Activated CD4-positive, alpha-beta T cell treated with anti-CD3 and anti-CD28 coated beads for 48 hours (primary cell): ENCODE results near the gene ATP2A1.
"Not testable (repeated sequence)": the region's sequence is repeated elsewhere in the genome, so short reads cannot be mapped to it uniquely, and the experiment has no call there.

ENCODE experiments used
- DNase-seq: peaks from one replicate; pipeline ENCODE4 v3.0.0-alpha.2; 2020

Gene ATP2A1

DNA sequence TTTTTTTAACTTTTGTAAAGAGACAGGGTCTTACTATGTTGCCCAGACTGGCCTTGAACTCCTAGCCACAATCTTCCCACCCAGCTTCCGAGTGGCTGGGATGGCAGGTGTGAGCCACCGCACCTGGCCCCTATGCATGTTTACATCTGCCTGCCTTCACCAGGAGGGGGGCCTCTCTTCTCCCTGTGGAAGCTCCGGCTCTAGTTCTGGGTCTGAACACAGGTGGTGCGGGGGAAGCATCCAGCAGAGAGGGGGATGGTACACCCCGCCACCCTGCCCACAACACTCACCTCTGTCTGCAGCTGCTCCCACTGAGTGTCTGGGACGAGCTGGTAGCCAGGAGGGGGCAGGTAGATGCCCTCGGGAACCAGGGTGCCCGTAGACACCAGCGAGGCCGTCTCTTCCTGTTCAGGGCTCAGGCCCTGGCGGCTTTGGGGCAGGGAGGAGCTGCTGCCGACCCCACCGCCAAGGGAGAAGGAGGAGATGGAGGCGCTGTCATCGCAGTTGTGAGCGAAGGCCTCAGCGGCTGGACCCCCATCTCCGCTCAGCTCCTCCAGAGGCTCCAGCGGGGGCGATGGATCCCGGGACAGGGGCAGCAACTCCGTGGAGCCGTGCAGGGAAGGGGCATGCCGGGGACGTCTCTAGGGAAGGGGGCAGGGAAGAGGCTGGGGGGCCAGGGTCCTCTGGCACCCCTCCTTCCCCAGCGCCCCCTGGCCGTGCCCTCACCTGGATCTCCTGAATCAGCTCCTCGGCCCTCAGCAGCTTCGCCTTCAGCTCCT lies 35.8 kb downstream of the ATP2A1 start:
- DNase-seq: no peak

DNA sequence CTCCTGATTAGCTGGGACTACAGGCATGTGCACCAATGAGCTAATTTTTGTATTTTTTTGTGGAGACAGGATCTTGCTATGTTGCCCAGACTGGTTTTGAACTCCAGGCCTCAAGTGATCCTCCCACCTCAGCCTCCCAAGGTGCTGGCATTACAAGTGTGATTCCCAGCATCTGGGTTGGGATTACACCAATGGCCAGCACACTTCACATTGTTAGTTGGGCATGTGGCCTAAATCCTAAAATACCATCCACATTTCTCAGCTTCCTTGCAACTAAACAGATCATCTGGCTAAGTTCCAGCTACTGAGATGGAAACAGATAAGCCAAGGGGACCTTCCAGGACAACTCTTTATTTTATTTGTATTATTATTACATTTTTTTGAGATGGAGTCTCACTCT lies 36.9 kb downstream of the ATP2A1 start:
- no peak for DNase-seq

DNA sequence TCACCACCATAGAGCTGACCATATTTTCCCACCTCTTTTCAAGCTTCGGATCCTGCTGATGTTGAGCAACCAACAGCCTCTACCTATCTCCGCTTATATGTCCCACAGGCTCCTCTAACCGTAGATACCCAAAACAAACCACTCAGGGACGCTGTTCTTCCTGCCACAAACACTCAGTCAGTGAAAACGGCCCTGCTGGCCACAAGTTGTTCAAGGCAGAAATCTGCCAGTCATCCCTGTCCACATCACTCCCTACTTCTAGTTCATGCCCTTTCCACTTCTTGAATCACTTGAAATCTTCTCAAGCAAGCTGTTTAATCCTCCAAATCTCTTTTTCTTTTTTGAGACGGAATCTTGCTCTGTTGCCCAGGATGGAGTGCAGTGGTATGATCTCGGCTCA lies 38.8 kb downstream of the ATP2A1 start:
- no peak for DNase-seq

DNA sequence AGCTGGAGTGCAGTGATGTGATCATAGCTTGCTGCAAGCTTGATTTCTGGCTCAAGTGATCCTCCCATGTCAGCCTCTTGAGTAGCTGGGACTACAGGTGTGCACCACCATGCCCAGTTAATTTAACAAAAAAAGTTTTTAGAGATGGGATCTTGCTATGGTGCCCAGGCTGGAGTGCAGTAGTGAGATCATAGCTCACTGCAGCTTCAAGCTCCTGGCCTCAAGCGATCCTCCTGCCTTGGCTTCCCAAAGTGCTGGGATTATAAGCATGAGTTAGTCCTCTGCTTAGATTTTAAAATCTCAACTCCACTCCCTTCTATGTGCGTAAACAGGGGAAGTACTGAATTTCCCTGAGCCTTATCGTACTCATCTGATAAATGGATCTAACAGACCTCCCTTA lies 40.4 kb downstream of the ATP2A1 start:
- no peak for DNase-seq

DNA sequence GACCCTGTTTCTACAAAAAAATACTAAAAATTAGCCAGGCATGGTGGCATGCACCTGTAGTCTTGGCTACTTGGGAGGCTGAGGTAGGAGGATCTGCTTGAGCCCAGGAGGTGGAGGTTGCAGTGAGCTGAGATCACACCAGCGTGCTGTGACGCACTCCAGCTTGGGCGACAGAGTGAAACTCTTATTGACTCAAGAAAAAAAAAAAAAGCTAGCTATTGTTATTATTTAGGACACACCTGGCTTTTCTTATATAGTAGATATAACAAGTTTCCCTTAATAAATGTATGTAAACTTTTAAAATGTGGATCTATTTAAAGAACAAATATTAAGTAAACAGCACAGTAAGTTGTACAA lies 44.9 kb downstream of the ATP2A1 start:
- DNase-seq: no peak

DNA sequence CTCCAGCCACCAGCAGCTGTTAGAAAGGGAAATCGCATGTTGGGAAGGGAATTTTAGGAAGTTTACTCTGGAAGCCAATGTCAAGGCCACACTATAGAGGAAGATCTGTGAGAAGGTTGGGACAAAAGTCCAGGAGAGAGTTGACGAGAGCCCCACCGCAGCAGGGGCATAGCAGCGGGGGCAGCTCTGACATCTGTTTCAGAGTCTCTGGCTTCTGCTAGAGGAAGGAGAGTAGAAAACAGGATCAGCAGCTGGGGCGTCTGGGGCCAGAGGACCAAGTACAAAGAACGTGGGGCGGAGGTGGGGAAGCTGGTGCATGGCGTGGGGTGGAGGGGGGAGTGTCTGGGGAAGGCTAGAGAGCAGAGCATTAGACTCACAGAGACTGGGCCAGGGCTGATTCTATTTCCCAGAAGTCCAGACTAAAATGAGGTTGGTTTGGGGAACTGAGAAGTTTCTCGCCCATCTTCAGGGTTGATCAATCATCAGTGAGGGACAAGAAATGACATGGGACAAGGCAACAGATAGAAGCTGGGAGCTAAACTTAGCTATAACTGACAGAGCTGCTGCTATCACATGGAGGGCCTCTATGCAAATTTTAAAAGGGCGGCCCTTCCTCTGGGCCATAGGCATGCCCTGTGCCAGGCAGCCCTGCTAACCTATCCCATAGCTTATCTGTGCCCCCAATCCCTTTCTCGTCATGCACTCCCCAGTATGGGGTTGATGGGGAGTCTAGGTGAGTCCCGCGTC lies 45.5 kb downstream of the ATP2A1 start:
- no peak for DNase-seq

DNA sequence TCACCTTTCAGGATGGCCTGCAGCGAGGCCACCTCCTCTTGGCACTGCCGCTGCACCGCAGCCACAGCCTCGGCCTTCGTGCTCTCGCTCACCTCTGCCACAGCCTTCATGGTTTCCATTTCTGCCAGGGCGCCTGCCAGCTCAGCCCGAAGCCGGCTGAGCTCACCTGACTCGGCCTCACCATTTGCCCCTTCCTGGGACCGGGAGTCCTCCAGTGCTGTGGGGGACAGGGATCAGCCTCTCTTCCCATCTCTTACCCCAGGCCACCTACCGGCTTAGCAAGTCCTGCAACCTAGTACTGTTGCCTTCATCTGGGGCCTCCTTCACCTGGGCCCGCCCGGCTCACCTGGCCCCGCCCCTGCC lies 46.1 kb downstream of the ATP2A1 start:
- DNase-seq: no peak

DNA sequence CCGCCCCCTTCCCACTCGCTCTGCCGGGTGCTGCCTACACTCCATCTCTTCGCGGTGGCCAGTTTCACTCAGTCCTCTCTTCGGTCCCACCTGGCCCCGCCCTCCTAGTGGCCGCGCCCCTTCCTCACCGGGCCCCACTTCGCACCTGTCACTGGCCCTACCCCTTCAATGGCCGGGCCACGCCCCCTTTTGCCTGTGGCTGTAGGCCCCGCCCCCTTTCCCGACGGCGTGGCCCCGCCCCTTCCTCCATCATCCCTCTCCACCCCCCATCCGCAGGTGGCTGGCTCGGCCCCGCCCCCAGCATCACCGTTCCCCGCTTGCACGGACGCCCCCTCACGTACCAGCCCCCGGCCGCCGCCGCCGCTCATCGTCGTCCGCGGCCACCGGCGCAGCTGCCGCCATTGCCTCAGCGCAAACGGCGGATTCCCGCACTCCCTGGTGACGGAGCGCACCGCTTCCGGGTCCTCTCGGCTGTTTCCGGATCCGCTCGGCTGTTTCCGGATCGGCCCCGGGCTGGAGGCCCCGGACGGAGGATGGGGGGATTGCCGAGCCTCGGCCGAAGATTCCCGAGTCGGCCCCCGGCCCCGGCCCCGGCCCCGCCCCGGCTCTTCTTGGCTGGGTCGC lies 46.6 kb downstream of the ATP2A1 start, which contains the start of gene RABEP2:
TSS of gene RABEP2 (minus strand) at position 477 of the 624 bp plus-strand sequence. CDS start at position 402, 75 bp downstream.
- DNase-seq: peak; percentile 99

DNA sequence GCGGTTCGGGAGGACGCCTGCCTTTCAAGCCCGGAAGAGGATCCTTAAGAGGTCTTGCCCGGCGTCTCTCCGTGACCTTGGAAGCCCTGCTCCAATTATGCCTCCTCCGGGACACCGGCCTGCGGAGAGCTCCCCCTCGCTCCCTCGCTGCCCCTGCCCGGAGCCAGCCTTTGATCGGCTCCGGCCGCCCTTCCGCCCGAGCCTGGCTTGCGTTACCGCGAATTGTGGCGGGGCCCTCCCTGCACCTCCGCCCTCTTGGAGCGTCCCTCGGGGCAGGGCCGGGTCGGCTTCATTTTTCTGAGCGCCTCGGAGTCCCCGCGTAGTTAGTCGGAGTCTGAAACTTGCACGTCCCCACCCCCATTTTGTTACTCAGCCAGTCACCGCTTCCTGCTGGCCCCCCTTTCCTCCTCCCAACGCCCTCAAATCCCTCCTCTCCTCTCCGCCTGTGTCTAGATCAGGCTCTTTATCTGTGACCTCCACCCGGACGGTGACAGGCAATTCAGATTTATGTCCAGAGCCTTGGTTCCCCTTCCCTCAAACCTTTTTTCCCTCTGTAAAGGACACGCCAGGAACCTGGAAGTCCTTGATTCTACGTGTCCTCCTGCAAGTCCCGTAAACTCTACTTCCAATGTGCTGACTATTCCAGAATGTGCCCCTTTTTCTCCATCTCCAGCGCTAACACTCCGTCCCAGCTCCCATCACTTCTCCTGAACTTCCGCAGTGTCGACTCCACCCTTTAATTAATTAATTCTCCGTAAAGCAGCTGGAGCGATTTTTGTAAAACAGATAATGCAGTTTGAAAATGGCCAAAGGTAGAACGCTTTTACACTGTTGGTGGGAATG lies 47.3 kb downstream of the ATP2A1 start:
- DNase-seq: peak; percentile 89

DNA sequence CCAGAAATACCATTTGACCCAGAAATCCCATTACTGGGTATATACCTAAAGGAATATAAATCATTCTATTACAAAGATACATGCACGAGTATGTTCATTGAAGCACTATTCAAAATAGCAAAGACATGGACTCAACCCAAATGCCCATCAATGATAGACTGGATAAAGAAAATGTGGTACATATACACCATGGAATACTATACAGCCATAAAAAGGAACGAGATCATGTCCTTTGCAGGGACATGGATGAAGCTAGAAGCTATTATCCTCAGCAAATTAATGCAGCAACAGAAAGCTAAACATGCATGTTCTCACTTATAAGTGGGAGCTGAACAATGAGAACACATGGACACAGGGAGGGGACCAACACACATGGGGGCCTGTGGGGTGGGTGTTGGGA lies 48.0 kb downstream of the ATP2A1 start:
- DNase-seq: not testable (repeated sequence)

DNA sequence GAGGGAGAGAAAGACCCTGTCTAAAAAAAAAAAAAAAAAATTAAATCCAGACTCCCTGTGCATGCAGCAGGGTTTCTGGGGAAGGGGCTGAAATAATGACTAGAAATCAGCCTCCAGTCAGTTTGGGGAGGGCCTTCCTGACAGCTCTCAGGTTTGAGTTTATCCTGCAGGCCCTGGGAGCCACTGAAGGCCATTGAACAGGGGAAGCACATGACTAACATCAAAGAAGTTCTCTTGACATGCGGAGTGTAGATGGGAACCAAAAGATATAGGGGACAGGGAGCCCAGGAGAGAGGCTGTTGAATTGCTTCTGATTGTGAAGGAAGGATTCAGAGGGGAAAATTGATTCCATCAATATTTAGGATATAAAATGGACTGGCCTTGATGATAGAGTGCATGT lies 49.5 kb downstream of the ATP2A1 start:
- DNase-seq: no peak

DNA sequence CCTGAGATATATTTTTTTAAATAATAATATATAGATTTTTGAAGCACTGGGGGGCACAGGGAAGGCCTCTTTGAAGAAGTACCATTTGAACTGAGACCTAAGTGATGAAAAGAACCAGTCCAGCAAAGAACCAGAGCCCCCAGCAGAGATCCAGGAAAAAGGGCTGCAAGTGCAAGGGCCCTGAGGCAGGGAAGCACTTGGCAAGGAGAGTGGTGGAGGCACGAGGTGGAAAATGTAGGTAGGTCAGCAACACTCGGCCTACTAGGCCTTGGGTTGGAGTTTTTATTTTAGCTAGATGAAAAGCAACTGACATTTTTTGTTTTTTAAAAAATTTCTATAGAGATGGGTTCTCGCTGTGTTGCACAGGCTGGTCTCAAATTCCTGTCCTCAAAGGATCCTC lies 51.9 kb downstream of the ATP2A1 start:
- DNase-seq: no peak

DNA sequence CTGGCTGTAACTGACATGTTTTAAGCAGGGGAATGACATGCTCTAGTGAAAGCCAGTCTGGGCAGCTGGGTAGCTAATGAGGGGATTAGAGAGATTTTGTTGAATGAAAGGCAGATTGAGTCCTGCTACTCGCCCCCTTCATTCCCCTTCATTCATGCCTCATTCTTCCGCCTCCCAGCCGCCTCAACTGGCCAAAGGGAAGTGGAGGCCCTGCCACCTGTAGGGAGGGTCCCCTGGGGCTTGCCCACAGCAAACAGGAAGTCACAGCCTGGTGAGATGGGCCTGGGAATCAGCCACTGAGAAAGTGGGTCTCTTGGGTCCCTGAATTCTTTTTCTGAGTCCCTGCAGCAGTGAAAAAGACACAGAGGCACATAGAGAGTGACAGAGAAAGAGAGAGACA lies 52.4 kb downstream of the ATP2A1 start:
- DNase-seq: no peak

DNA sequence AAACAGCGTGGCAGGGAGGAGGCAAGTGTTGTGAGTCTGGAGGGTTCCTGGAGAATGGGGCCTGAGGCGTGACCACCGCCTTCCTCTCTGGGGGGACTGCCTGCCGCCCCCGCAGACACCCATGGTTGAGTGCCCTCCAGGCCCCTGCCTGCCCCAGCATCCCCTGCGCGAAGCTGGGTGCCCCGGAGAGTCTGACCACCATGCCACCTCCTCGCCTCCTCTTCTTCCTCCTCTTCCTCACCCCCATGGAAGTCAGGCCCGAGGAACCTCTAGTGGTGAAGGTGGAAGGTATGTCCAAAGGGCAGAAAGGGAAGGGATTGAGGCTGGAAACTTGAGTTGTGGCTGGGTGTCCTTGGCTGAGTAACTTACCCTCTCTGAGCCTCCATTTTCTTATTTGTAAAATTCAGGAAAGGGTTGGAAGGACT lies 53.5 kb downstream of the ATP2A1 start, which contains the start of gene CD19:
TSS of gene CD19 (plus strand) at position 171 of the 425 bp plus-strand sequence. CDS start at position 201, 30 bp downstream.
- no peak for DNase-seq

DNA sequence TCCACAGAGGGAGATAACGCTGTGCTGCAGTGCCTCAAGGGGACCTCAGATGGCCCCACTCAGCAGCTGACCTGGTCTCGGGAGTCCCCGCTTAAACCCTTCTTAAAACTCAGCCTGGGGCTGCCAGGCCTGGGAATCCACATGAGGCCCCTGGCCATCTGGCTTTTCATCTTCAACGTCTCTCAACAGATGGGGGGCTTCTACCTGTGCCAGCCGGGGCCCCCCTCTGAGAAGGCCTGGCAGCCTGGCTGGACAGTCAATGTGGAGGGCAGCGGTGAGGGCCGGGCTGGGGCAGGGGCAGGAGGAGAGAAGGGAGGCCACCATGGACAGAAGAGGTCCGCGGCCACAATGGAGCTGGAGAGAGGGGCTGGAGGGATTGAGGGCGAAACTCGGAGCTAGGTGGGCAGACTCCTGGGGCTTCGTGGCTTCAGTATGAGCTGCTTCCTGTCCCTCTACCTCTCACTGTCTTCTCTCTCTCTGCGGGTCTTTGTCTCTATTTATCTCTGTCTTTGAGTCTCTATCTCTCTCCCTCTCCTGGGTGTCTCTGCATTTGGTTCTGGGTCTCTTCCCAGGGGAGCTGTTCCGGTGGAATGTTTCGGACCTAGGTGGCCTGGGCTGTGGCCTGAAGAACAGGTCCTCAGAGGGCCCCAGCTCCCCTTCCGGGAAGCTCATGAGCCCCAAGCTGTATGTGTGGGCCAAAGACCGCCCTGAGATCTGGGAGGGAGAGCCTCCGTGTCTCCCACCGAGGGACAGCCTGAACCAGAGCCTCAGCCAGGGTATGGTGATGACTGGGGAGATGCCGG lies 54.3 kb downstream of the ATP2A1 start:
- no peak for DNase-seq

DNA sequence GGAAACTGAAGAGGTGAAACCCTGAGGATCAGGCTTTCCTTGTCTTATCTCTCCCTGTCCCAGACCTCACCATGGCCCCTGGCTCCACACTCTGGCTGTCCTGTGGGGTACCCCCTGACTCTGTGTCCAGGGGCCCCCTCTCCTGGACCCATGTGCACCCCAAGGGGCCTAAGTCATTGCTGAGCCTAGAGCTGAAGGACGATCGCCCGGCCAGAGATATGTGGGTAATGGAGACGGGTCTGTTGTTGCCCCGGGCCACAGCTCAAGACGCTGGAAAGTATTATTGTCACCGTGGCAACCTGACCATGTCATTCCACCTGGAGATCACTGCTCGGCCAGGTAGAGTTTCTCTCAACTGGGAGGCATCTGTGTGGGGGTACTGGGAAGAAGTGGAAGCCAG lies 54.9 kb downstream of the ATP2A1 start:
- no peak for DNase-seq

DNA sequence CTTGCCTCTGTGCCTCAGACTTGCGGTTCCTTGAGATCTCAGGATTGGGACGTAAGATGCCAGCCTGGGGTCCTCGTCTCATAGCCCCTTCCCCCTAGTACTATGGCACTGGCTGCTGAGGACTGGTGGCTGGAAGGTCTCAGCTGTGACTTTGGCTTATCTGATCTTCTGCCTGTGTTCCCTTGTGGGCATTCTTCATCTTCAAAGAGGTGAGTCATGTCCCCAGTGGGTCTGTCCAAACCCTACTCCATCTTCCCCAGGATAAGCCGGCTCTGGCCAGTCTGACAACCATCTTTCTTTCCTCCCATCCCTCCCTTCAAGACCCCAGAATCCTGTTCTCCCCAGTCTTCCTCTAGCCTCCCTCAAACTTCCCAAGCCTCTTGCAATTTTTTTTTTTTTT lies 57.1 kb downstream of the ATP2A1 start:
- DNase-seq: no peak

DNA sequence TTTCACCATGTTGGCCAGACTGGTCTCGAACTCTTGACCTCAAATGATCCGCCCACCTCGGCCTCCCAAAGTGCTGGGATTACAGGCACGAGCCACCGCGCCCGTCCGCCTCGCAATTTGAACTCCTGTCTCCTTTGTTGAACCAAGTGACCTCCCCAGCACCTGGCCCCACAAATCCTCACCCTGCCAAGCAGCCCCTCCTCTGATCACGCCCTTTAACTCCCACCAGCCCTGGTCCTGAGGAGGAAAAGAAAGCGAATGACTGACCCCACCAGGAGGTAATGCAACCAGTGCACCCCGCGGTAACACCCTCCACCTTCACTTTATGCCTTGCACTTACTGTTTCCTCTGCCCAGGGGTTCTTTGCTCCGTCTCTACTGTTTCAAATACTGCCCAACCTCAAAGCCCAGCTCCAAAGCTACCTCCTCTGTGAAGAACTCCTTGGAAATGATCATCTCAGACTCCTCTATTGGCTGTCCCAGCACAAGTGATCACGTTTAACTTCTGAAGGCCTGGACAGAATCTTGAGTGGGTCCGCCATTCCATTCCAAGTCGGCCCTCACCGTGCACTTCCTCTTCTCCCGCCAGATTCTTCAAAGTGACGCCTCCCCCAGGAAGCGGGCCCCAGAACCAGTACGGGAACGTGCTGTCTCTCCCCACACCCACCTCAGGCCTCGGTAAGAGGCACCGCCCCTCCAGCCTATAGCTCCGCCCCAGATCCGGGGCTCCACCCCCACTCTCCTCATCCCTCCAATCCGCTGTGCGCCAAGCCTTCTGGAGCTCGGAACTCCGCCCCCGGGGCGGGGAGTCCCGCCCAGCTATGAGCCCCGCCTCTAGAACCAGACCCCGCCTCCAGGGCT lies 57.9 kb downstream of the ATP2A1 start:
- DNase-seq: peak; percentile 95

DNA sequence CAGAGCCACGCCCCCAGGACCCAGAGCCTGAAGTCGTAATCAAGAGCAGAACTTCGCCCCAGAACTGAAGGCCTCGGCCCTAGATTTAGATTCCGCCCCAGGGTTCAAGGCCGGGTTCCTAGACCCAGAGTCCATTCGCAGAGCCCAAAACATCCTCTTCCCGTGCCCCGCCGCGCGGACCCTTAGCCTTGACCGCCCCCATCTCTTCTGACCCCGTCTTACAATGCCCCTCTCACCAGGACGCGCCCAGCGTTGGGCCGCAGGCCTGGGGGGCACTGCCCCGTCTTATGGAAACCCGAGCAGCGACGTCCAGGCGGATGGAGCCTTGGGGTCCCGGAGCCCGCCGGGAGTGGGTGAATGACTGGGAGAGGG lies 58.5 kb downstream of the ATP2A1 start:
- no peak for DNase-seq

DNA sequence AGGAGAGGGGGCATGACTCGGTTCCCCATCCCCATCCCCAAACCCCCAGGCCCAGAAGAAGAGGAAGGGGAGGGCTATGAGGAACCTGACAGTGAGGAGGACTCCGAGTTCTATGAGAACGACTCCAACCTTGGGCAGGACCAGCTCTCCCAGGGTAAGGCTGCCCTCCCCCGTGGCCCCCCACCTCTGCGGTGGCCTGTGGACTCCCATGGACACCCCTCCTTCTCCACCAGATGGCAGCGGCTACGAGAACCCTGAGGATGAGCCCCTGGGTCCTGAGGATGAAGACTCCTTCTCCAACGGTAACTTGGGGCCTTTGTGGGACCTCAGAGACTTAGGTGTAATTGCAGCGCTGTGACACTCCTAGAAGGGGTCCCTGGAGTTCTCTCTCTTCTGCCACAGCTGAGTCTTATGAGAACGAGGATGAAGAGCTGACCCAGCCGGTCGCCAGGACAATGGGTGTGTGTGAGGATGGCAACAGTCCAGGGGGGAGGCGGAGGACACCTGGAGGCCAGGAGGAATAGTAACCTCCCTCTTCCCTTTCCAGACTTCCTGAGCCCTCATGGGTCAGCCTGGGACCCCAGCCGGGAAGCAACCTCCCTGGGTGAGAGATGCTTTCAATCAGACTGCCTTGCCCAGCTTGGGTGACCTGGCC lies 59.1 kb downstream of the ATP2A1 start:
- no peak for DNase-seq

DNA sequence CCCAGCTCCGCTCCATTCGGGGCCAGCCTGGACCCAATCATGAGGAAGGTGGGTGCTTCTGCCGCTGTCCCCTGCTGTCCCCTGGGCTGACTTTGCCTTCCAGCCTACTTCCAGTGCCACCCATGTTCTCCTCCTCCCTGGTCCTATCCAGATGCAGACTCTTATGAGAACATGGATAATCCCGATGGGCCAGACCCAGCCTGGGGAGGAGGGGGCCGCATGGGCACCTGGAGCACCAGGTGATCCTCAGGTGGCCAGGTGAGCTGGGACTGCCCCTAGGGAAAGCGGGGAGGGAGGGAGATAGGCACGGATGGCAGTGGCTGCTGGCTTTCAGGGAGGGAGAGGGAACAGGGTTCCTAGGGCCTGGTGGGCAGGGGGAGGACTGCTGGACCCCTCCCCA lies 60.4 kb downstream of the ATP2A1 start:
- no peak for DNase-seq
